ENCODE measurements around the gene RAB27A. TPM values are rescaled to one million over a fixed set of nuclear protein-coding genes. Genes with fewer than 3 reads are reported as not detected.

RAB27A gene
- total and polyA plus RNA-seq, 7 experiments from 2014 or later, result 17.1 to 69.9 (median 20.7) TPM

- no peaks in the 10 kb centered on the region for H3K27me3 Mint-ChIP-seq
- H3K27ac Mint-ChIP-seq, result peak overlapping the region in 5 of 9 donors; percentile 11 to 87 (median 38)
- ChIA-PET POLR2A (interaction anchor here (0.9 to 2.3 kb wide), 5 partner anchors 9 to 56 kb away, joined by 3 to 11 read pairs (median 4); partner anchors contain the start of gene RSL24D1), CTCF (interaction anchor here (0.6 to 0.7 kb wide), 2 partner anchors 66 to 86 kb away, joined by 3 to 6 read pairs; no protein-coding TSS in a partner anchor)
- peaks cover 44 to 71% (median 51%) of the 10 kb centered on the region in 7 donors for H3K4me1 Mint-ChIP-seq
- Histone ChIP-seq H3K27ac (ENCODE audit: low read depth, low read length) (no peak overlapping the region), H3K36me3 (ENCODE audit: control insufficient read depth in 2 of 3, insufficient read depth in 3 of 3, low read length in 3 of 3) (no peaks in the 10 kb centered on the region), H3K4me3 (ENCODE audit: low read length) (no peak overlapping the region), H3K9me3 (ENCODE audit: control insufficient read depth in 2 of 3, low read length in 3 of 3) (no peaks in the 10 kb centered on the region), H3K27me3 (ENCODE audit: control insufficient read depth in 2 of 2, insufficient read depth in 2 of 2, low read length in 2 of 2) (no peaks in the 10 kb centered on the region), H3K4me1 (ENCODE audit: control insufficient read depth in 2 of 2, insufficient read depth in 2 of 2, low read length in 2 of 2) (peaks cover 43 to 54% of the 10 kb centered on the region in 2 donors)
- DNase-seq, result peak in 1 of 9 donors; percentile 26
- intact Hi-C loops (cut with micrococcal nuclease), result loop anchor here in 1 of 2 donors (1.0 kb wide), 1 partner anchor 9 kb away; no protein-coding TSS in a partner anchor
- H3K36me3 Mint-ChIP-seq, result peaks cover 0 to 35% (median 0%) of the 10 kb centered on the region in 5 donors
- H3K9me3 Mint-ChIP-seq, result no peaks in the 10 kb centered on the region
- peak overlapping the region in 5 of 10 donors; percentile 17 to 69 (median 38) for H3K4me3 Mint-ChIP-seq
- peak; percentile 48 for ATAC-seq
Observed at GRCh38 chr15:55221090-55222011, 68.3 kb downstream of the RAB27A start.

- Histone ChIP-seq H3K4me1 (ENCODE audit: control insufficient read depth in 2 of 2, insufficient read depth in 2 of 2, low read length in 2 of 2) (peaks cover 43 to 54% of the 10 kb centered on the region in 2 donors), H3K36me3 (ENCODE audit: control insufficient read depth in 2 of 3, insufficient read depth in 3 of 3, low read length in 3 of 3) (no peaks in the 10 kb centered on the region), H3K27me3 (ENCODE audit: control insufficient read depth in 2 of 2, insufficient read depth in 2 of 2, low read length in 2 of 2) (no peaks in the 10 kb centered on the region), H3K9me3 (ENCODE audit: control insufficient read depth in 2 of 3, low read length in 3 of 3) (no peaks in the 10 kb centered on the region), H3K4me3 (ENCODE audit: low read length) (no peak overlapping the region), H3K27ac (ENCODE audit: low read depth, low read length) (no peak overlapping the region)
- H3K4me1 Mint-ChIP-seq, result peaks cover 40 to 68% (median 49%) of the 10 kb centered on the region in 7 donors
- ATAC-seq (no peak), DNase-seq (no peak)
- CTCF ChIA-PET, result interaction anchor here (0.6 to 0.7 kb wide), 2 partner anchors 67 to 85 kb away, joined by 3 to 6 read pairs; no protein-coding TSS in a partner anchor
- no peaks in the 10 kb centered on the region for H3K9me3 Mint-ChIP-seq
- no peak overlapping the region for H3K4me3 Mint-ChIP-seq
- POLR2A ChIA-PET, result interaction anchor here (1.2 to 2.3 kb wide), 4 partner anchors 10 to 57 kb away, joined by 3 to 11 read pairs (median 4); partner anchors contain the start of gene RSL24D1
- peak overlapping the region in 3 of 9 donors; percentile 11 to 87 (median 22) for H3K27ac Mint-ChIP-seq
- intact Hi-C loops (cut with micrococcal nuclease), result loop anchor here in 1 of 2 donors (1.0 kb wide), 1 partner anchor 10 kb away; no protein-coding TSS in a partner anchor
- H3K36me3 Mint-ChIP-seq, result peaks cover 0 to 33% (median 0%) of the 10 kb centered on the region in 5 donors
- no peaks in the 10 kb centered on the region for H3K27me3 Mint-ChIP-seq
Observed at GRCh38 chr15:55220606-55221005, 69.0 kb downstream of the RAB27A start.

- no peak for ATAC-seq
- intact Hi-C loops (cut with micrococcal nuclease), result loop anchor here in 1 of 2 donors (5.0 kb wide), 1 partner anchor 39 kb away; no protein-coding TSS in a partner anchor
Observed at GRCh38 chr15:55218056-55218455, 71.6 kb downstream of the RAB27A start.

DNA sequence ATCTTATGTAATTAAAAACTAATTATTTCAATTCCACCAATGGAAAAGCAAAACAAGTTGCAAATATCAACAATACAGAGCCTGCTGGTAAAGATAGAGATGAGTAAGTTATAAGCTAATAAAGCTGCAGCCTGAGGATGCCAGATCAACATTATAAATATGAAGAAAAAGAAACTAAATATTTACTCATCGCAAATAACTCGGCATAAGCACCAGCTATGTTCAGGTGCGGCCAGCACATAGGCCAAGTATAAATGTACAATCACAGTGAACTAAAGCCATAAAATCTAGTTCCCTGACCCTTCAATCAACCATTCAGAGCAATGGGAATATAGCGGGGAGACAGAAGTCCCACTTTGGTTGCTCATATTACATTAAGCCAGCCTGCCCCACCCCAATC lies 85.1 kb downstream of the RAB27A start:
- H3K27ac Mint-ChIP-seq, result no peak overlapping the region
- Histone ChIP-seq H3K9me3 (ENCODE audit: control insufficient read depth in 2 of 3, low read length in 3 of 3) (no peaks in the 10 kb centered on the region), H3K4me1 (ENCODE audit: control insufficient read depth in 2 of 2, insufficient read depth in 2 of 2, low read length in 2 of 2) (no peaks in the 10 kb centered on the region), H3K27me3 (ENCODE audit: control insufficient read depth in 2 of 2, insufficient read depth in 2 of 2, low read length in 2 of 2) (no peaks in the 10 kb centered on the region), H3K27ac (ENCODE audit: low read depth, low read length) (no peak overlapping the region), H3K4me3 (ENCODE audit: low read length) (no peak overlapping the region), H3K36me3 (ENCODE audit: control insufficient read depth in 2 of 3, insufficient read depth in 3 of 3, low read length in 3 of 3) (peaks cover 0 to 15% (median 5%) of the 10 kb centered on the region in 3 experiments)
- peaks cover 4 to 15% (median 9%) of the 10 kb centered on the region in 5 donors for H3K36me3 Mint-ChIP-seq
- peaks cover 0 to 4% (median under 1%) of the 10 kb centered on the region in 7 donors for H3K4me1 Mint-ChIP-seq
- intact Hi-C loops (cut with micrococcal nuclease), result no loop called here
- no peaks in the 10 kb centered on the region for H3K27me3 Mint-ChIP-seq
- ChIA-PET CTCF (no interaction called here), POLR2A (no interaction called here)
- peaks cover 0 to 4% (median 0%) of the 10 kb centered on the region in 11 donors for H3K9me3 Mint-ChIP-seq
- H3K4me3 Mint-ChIP-seq, result no peak overlapping the region
- ATAC-seq, result no peak
- DNase-seq, result no peak

More at GRCh38 chr15:55218056-55218455, 71.6 kb downstream of the RAB27A start:
- no peaks in the 10 kb centered on the region for H3K9me3 Mint-ChIP-seq
- H3K36me3 Mint-ChIP-seq, result peaks cover 0 to 33% (median 0%) of the 10 kb centered on the region in 5 donors
- Histone ChIP-seq H3K27ac (ENCODE audit: low read depth, low read length) (no peak overlapping the region), H3K36me3 (ENCODE audit: control insufficient read depth in 2 of 3, insufficient read depth in 3 of 3, low read length in 3 of 3) (no peaks in the 10 kb centered on the region), H3K4me3 (ENCODE audit: low read length) (no peak overlapping the region), H3K9me3 (ENCODE audit: control insufficient read depth in 2 of 3, low read length in 3 of 3) (no peaks in the 10 kb centered on the region), H3K4me1 (ENCODE audit: control insufficient read depth in 2 of 2, insufficient read depth in 2 of 2, low read length in 2 of 2) (peaks cover 22 to 36% of the 10 kb centered on the region in 2 donors), H3K27me3 (ENCODE audit: control insufficient read depth in 2 of 2, insufficient read depth in 2 of 2, low read length in 2 of 2) (no peaks in the 10 kb centered on the region)
- H3K27ac Mint-ChIP-seq, result no peak overlapping the region
- peaks cover 22 to 49% (median 28%) of the 10 kb centered on the region in 7 donors for H3K4me1 Mint-ChIP-seq
- H3K27me3 Mint-ChIP-seq, result no peaks in the 10 kb centered on the region
- ChIA-PET CTCF (interaction anchor here (0.7 to 4.3 kb wide), 10 partner anchors 11 to 221 kb away, joined by 3 to 28 read pairs (median 4); no protein-coding TSS in a partner anchor), POLR2A (interaction anchor here (0.7 to 1.0 kb wide), 3 partner anchors 49 to 101 kb away, joined by 3 to 4 read pairs (median 3); partner anchors contain the start of genes PIGB and PIGBOS1)
- H3K4me3 Mint-ChIP-seq, result no peak overlapping the region
- DNase-seq, result no peak

- Histone ChIP-seq H3K4me3 (ENCODE audit: low read length) (no peak overlapping the region), H3K36me3 (ENCODE audit: control insufficient read depth in 2 of 3, insufficient read depth in 3 of 3, low read length in 3 of 3) (peaks cover 0 to 15% (median 5%) of the 10 kb centered on the region in 3 experiments), H3K4me1 (ENCODE audit: control insufficient read depth in 2 of 2, insufficient read depth in 2 of 2, low read length in 2 of 2) (peaks cover 9% of the 10 kb centered on the region in 2 donors), H3K27me3 (ENCODE audit: control insufficient read depth in 2 of 2, insufficient read depth in 2 of 2, low read length in 2 of 2) (no peaks in the 10 kb centered on the region), H3K9me3 (ENCODE audit: control insufficient read depth in 2 of 3, low read length in 3 of 3) (no peaks in the 10 kb centered on the region), H3K27ac (ENCODE audit: low read depth, low read length) (no peak overlapping the region)
- H3K36me3 Mint-ChIP-seq, result peaks cover 4 to 17% (median 10%) of the 10 kb centered on the region in 5 donors
- ATAC-seq, result no peak
- H3K4me3 Mint-ChIP-seq, result peak overlapping the region in 1 of 10 donors; percentile 35
- no peak overlapping the region for H3K27ac Mint-ChIP-seq
- CTCF ChIA-PET, result no interaction called here
- H3K4me1 Mint-ChIP-seq, result peaks cover 0 to 17% (median 7%) of the 10 kb centered on the region in 7 donors
- H3K9me3 Mint-ChIP-seq, result peaks cover 0 to 15% (median 2%) of the 10 kb centered on the region in 11 donors
- POLR2A ChIA-PET, result interaction anchor here (0.7 kb wide), 1 partner anchor 49 kb away, joined by 3 read pairs; no protein-coding TSS in a partner anchor
- no peaks in the 10 kb centered on the region for H3K27me3 Mint-ChIP-seq
- DNase-seq, result no peak
- intact Hi-C loops (cut with micrococcal nuclease), result no loop called here
Observed at GRCh38 chr15:55202206-55202605, 87.4 kb downstream of the RAB27A start.

- CTCF ChIA-PET, result no interaction called here
- H3K27ac Mint-ChIP-seq, result peak overlapping the region in 6 of 9 donors; percentile 21 to 70 (median 46)
- intact Hi-C loops (cut with micrococcal nuclease), result loop anchor here (5.0 kb wide), 2 partner anchors 239 to 794 kb away; partner anchors contain the start of gene NEDD4 (in 1 of the 2)
Observed at GRCh38 chr15:55198706-55199105, 90.9 kb downstream of the RAB27A start.

More at GRCh38 chr15:55198706-55199105, 90.9 kb downstream of the RAB27A start:
- peaks cover 0 to 4% (median 0%) of the 10 kb centered on the region in 3 experiments for H3K36me3 ChIP-seq (ENCODE audit: control insufficient read depth in 2 of 3, insufficient read depth in 3 of 3, low read length in 3 of 3)
- Mint-ChIP-seq H3K27me3 (no peaks in the 10 kb centered on the region), H3K4me1 (peaks cover 0 to 17% (median 7%) of the 10 kb centered on the region in 7 donors), H3K9me3 (peaks cover 0 to 15% (median 2%) of the 10 kb centered on the region in 11 donors), H3K4me3 (peak overlapping the region in 9 of 10 donors; percentile 7 to 65 (median 32)), H3K36me3 (peaks cover 0 to 12% (median 4%) of the 10 kb centered on the region in 5 donors)
- no peak for DNase-seq
- no peak overlapping the region for H3K4me3 ChIP-seq (ENCODE audit: low read length)
- H3K9me3 ChIP-seq (ENCODE audit: control insufficient read depth in 2 of 3, low read length in 3 of 3), result no peaks in the 10 kb centered on the region
- H3K27me3 ChIP-seq (ENCODE audit: control insufficient read depth in 2 of 2, insufficient read depth in 2 of 2, low read length in 2 of 2), result no peaks in the 10 kb centered on the region
- no peak for ATAC-seq
- POLR2A ChIA-PET, result interaction anchor here (2.4 kb wide), 1 partner anchor 119 kb away, joined by 25 read pairs; the partner anchor contains the start of genes PIGB and PIGBOS1
- peaks cover 29 to 34% of the 10 kb centered on the region in 2 donors for H3K4me1 ChIP-seq (ENCODE audit: control insufficient read depth in 2 of 2, insufficient read depth in 2 of 2, low read length in 2 of 2)
- H3K27ac ChIP-seq (ENCODE audit: low read depth, low read length), result peak overlapping the region; percentile 89
